ENCODE results near the gene AGMO. TPM values are rescaled to one million over a fixed set of nuclear protein-coding genes. Genes with fewer than 3 reads are reported as not detected.

AGMO gene
- total RNA-seq, 2 donors from 2014 or later = 1.9 TPM; not detected in 1

GRCh38 chr7:15204421-15204820 is 357.4 kb downstream of the AGMO start:
- no peak overlapping the region for H3K27ac ChIP-seq (ENCODE audit: low read depth, low read length)
- no peaks in the 10 kb centered on the region for H3K27me3 ChIP-seq (ENCODE audit: control insufficient read depth, insufficient read depth, low read length, poor library complexity, severe bottlenecking)
- TF ChIP-seq CTCF (conservative IDR thresholded peaks at IDR 0.05) = no peak
- no peak overlapping the region for H3K9ac ChIP-seq (ENCODE audit: extremely low read depth, low read length, poor library complexity, severe bottlenecking)
- H3K4me3 ChIP-seq (ENCODE audit: low read length) = no peak overlapping the region
- Mint-ChIP-seq H3K27ac (no peak overlapping the region), H3K9me3 (no peaks in the 10 kb centered on the region), H3K27me3 (ENCODE audit: insufficient read depth) (no peaks in the 10 kb centered on the region), H3K36me3 (ENCODE audit: low read depth) (no peaks in the 10 kb centered on the region), H3K4me1 (peaks cover under 1% of the 10 kb centered on the region), H3K4me3 (no peak overlapping the region)
- H3K36me3 ChIP-seq (ENCODE audit: control insufficient read depth, insufficient read depth, low read length) = no peaks in the 10 kb centered on the region
- H3K9me3 ChIP-seq (ENCODE audit: control insufficient read depth, low read length) = no peaks in the 10 kb centered on the region
- WGBS, 2 experiments (ENCODE audit: insufficient coverage in 1 of 2, insufficient read length in 1 of 2) = 81 to 93% methylated on average over 2 of the region's 2 CpGs
- no peak for DNase-seq
- H3K4me1 ChIP-seq (ENCODE audit: control insufficient read depth, insufficient read depth, low read length) = no peaks in the 10 kb centered on the region

- Histone ChIP-seq H3K4me1 (ENCODE audit: control insufficient read depth, insufficient read depth, low read length) (no peaks in the 10 kb centered on the region), H3K27me3 (ENCODE audit: control insufficient read depth, insufficient read depth, low read length, poor library complexity, severe bottlenecking) (no peaks in the 10 kb centered on the region), H3K4me3 (ENCODE audit: low read length) (no peak overlapping the region), H3K9ac (ENCODE audit: extremely low read depth, low read length, poor library complexity, severe bottlenecking) (no peak overlapping the region), H3K27ac (ENCODE audit: low read depth, low read length) (no peak overlapping the region), H3K9me3 (ENCODE audit: control insufficient read depth, low read length) (no peaks in the 10 kb centered on the region), H3K36me3 (ENCODE audit: control insufficient read depth, insufficient read depth, low read length) (no peaks in the 10 kb centered on the region)
- peak; percentile 73 for TF ChIP-seq CTCF (conservative IDR thresholded peaks at IDR 0.05)
- H3K27me3 Mint-ChIP-seq (ENCODE audit: insufficient read depth) = no peaks in the 10 kb centered on the region
- H3K27ac Mint-ChIP-seq = no peak overlapping the region
- peaks cover 12% of the 10 kb centered on the region for H3K4me1 Mint-ChIP-seq
- no peaks in the 10 kb centered on the region for H3K9me3 Mint-ChIP-seq
- no peaks in the 10 kb centered on the region for H3K36me3 Mint-ChIP-seq (ENCODE audit: low read depth)
- 79% methylated on average over 1 of the region's 1 CpG; no CpG with 5 or more reads in 1 of the 2 experiments for WGBS, 2 experiments (ENCODE audit: insufficient coverage in 1 of 2, insufficient read length in 1 of 2)
- DNase-seq = no peak
- H3K4me3 Mint-ChIP-seq = no peak overlapping the region
Measured at GRCh38 chr7:15199482-15199881, 362.3 kb downstream of the AGMO start.

GRCh38 chr7:15197042-15197977 is 364.5 kb downstream of the AGMO start:
- H3K27me3 Mint-ChIP-seq (ENCODE audit: insufficient read depth) = no peaks in the 10 kb centered on the region
- Histone ChIP-seq H3K27me3 (ENCODE audit: control insufficient read depth, insufficient read depth, low read length, poor library complexity, severe bottlenecking) (no peaks in the 10 kb centered on the region), H3K4me3 (ENCODE audit: low read length) (no peak overlapping the region), H3K9ac (ENCODE audit: extremely low read depth, low read length, poor library complexity, severe bottlenecking) (no peak overlapping the region), H3K9me3 (ENCODE audit: control insufficient read depth, low read length) (no peaks in the 10 kb centered on the region), H3K36me3 (ENCODE audit: control insufficient read depth, insufficient read depth, low read length) (no peaks in the 10 kb centered on the region), H3K27ac (ENCODE audit: low read depth, low read length) (no peak overlapping the region), H3K4me1 (ENCODE audit: control insufficient read depth, insufficient read depth, low read length) (no peaks in the 10 kb centered on the region)
- peaks cover 12% of the 10 kb centered on the region for H3K4me1 Mint-ChIP-seq
- TF ChIP-seq CTCF (conservative IDR thresholded peaks at IDR 0.05) = no peak
- no peak for DNase-seq
- WGBS, 2 experiments (ENCODE audit: insufficient coverage in 1 of 2, insufficient read length in 1 of 2) = 90 to 96% methylated on average over 4 to 6 of the region's 7 CpGs
- no peaks in the 10 kb centered on the region for H3K36me3 Mint-ChIP-seq (ENCODE audit: low read depth)
- no peak overlapping the region for H3K4me3 Mint-ChIP-seq
- H3K9me3 Mint-ChIP-seq = peaks cover 4% of the 10 kb centered on the region
- no peak overlapping the region for H3K27ac Mint-ChIP-seq

All from endodermal cell (in vitro differentiated cells).